ENCODE measurements around the gene ADAMTS5. TPM values are rescaled to one million over a fixed set of nuclear protein-coding genes. Genes with fewer than 3 reads are reported as not detected.

The ADAMTS5 gene
- total RNA-seq, 1 donor: under 0.01 TPM

GRCh38 chr21:26958788-26959187 lies 8.1 kb downstream of the ADAMTS5 start:
- Histone ChIP-seq H3K4me1 (ENCODE audit: insufficient read depth, low read length) (peaks cover 7% of the 10 kb centered on the region), H3K9me3 (ENCODE audit: low read depth, low read length) (no peaks in the 10 kb centered on the region), H3K4me3 (ENCODE audit: low read length) (no peak overlapping the region), H3K27me3 (ENCODE audit: insufficient read depth, low read length) (peaks cover 18% of the 10 kb centered on the region)

- Histone ChIP-seq H3K27me3 (ENCODE audit: insufficient read depth, low read length) (peaks cover 18% of the 10 kb centered on the region), H3K9me3 (ENCODE audit: low read depth, low read length) (no peaks in the 10 kb centered on the region), H3K4me3 (ENCODE audit: low read length) (no peak overlapping the region), H3K4me1 (ENCODE audit: insufficient read depth, low read length) (peaks cover 7% of the 10 kb centered on the region)
These were observed 10.1 kb downstream of the ADAMTS5 start for GRCh38 chr21:26956813-26957212.

- H3K4me1 ChIP-seq (ENCODE audit: insufficient read depth, low read length): peaks cover 12% of the 10 kb centered on the region
- H3K9me3 ChIP-seq (ENCODE audit: low read depth, low read length): no peaks in the 10 kb centered on the region
- peaks cover 18% of the 10 kb centered on the region for H3K27me3 ChIP-seq (ENCODE audit: insufficient read depth, low read length)
- H3K4me3 ChIP-seq (ENCODE audit: low read length): no peak overlapping the region
These were observed 10.7 kb downstream of the ADAMTS5 start for GRCh38 chr21:26956216-26956615.

GRCh38 chr21:26954662-26955121 lies 12.2 kb downstream of the ADAMTS5 start:
- H3K4me3 ChIP-seq (ENCODE audit: low read length): no peak overlapping the region
- H3K4me1 ChIP-seq (ENCODE audit: insufficient read depth, low read length): peaks cover 18% of the 10 kb centered on the region
- H3K27me3 ChIP-seq (ENCODE audit: insufficient read depth, low read length): peaks cover 18% of the 10 kb centered on the region
- no peaks in the 10 kb centered on the region for H3K9me3 ChIP-seq (ENCODE audit: low read depth, low read length)

- H3K27me3 ChIP-seq (ENCODE audit: insufficient read depth, low read length): peaks cover 18% of the 10 kb centered on the region
- no peak overlapping the region for H3K4me3 ChIP-seq (ENCODE audit: low read length)
- no peaks in the 10 kb centered on the region for H3K9me3 ChIP-seq (ENCODE audit: low read depth, low read length)
- peaks cover 25% of the 10 kb centered on the region for H3K4me1 ChIP-seq (ENCODE audit: insufficient read depth, low read length)
These were observed 14.4 kb downstream of the ADAMTS5 start for GRCh38 chr21:26952374-26953066.

- Histone ChIP-seq H3K4me1 (ENCODE audit: insufficient read depth, low read length) (peaks cover 45% of the 10 kb centered on the region), H3K9me3 (ENCODE audit: low read depth, low read length) (no peaks in the 10 kb centered on the region), H3K4me3 (ENCODE audit: low read length) (no peak overlapping the region), H3K27me3 (ENCODE audit: insufficient read depth, low read length) (peaks cover 3% of the 10 kb centered on the region)
These were observed 17.1 kb downstream of the ADAMTS5 start for GRCh38 chr21:26949830-26950229.

GRCh38 chr21:26948194-26948593 lies 18.7 kb downstream of the ADAMTS5 start:
- Histone ChIP-seq H3K27me3 (ENCODE audit: insufficient read depth, low read length) (no peaks in the 10 kb centered on the region), H3K4me1 (ENCODE audit: insufficient read depth, low read length) (peaks cover 59% of the 10 kb centered on the region), H3K4me3 (ENCODE audit: low read length) (no peak overlapping the region), H3K9me3 (ENCODE audit: low read depth, low read length) (no peaks in the 10 kb centered on the region)

GRCh38 chr21:26946744-26947446 lies 20.0 kb downstream of the ADAMTS5 start:
- no peak overlapping the region for H3K4me3 ChIP-seq (ENCODE audit: low read length)
- H3K27me3 ChIP-seq (ENCODE audit: insufficient read depth, low read length): no peaks in the 10 kb centered on the region
- H3K9me3 ChIP-seq (ENCODE audit: low read depth, low read length): no peaks in the 10 kb centered on the region
- H3K4me1 ChIP-seq (ENCODE audit: insufficient read depth, low read length): peaks cover 55% of the 10 kb centered on the region

- H3K9me3 ChIP-seq (ENCODE audit: low read depth, low read length): no peaks in the 10 kb centered on the region
- no peaks in the 10 kb centered on the region for H3K27me3 ChIP-seq (ENCODE audit: insufficient read depth, low read length)
- H3K4me3 ChIP-seq (ENCODE audit: low read length): no peak overlapping the region
- H3K4me1 ChIP-seq (ENCODE audit: insufficient read depth, low read length): peaks cover 49% of the 10 kb centered on the region
These were observed 20.8 kb downstream of the ADAMTS5 start for GRCh38 chr21:26945916-26946675.

- Histone ChIP-seq H3K9me3 (ENCODE audit: low read depth, low read length) (no peaks in the 10 kb centered on the region), H3K4me3 (ENCODE audit: low read length) (no peak overlapping the region), H3K4me1 (ENCODE audit: insufficient read depth, low read length) (peaks cover 44% of the 10 kb centered on the region), H3K27me3 (ENCODE audit: insufficient read depth, low read length) (no peaks in the 10 kb centered on the region)
These were observed 23.0 kb downstream of the ADAMTS5 start for GRCh38 chr21:26943921-26944320.

GRCh38 chr21:26941421-26941820 lies 25.5 kb downstream of the ADAMTS5 start:
- Histone ChIP-seq H3K9me3 (ENCODE audit: low read depth, low read length) (no peaks in the 10 kb centered on the region), H3K4me3 (ENCODE audit: low read length) (no peak overlapping the region), H3K4me1 (ENCODE audit: insufficient read depth, low read length) (peaks cover 26% of the 10 kb centered on the region), H3K27me3 (ENCODE audit: insufficient read depth, low read length) (no peaks in the 10 kb centered on the region)

GRCh38 chr21:26939601-26940111 lies 27.2 kb downstream of the ADAMTS5 start:
- Histone ChIP-seq H3K27me3 (ENCODE audit: insufficient read depth, low read length) (no peaks in the 10 kb centered on the region), H3K4me3 (ENCODE audit: low read length) (no peak overlapping the region), H3K4me1 (ENCODE audit: insufficient read depth, low read length) (peaks cover 15% of the 10 kb centered on the region), H3K9me3 (ENCODE audit: low read depth, low read length) (no peaks in the 10 kb centered on the region)

- H3K9me3 ChIP-seq (ENCODE audit: low read depth, low read length): no peaks in the 10 kb centered on the region
- no peaks in the 10 kb centered on the region for H3K4me1 ChIP-seq (ENCODE audit: insufficient read depth, low read length)
- H3K27me3 ChIP-seq (ENCODE audit: insufficient read depth, low read length): no peaks in the 10 kb centered on the region
- H3K4me3 ChIP-seq (ENCODE audit: low read length): no peak overlapping the region
These were observed 30.2 kb downstream of the ADAMTS5 start for GRCh38 chr21:26936641-26937040.

GRCh38 chr21:26935977-26936376 lies 30.9 kb downstream of the ADAMTS5 start:
- Histone ChIP-seq H3K4me1 (ENCODE audit: insufficient read depth, low read length) (no peaks in the 10 kb centered on the region), H3K4me3 (ENCODE audit: low read length) (no peak overlapping the region), H3K9me3 (ENCODE audit: low read depth, low read length) (no peaks in the 10 kb centered on the region), H3K27me3 (ENCODE audit: insufficient read depth, low read length) (no peaks in the 10 kb centered on the region)

- Histone ChIP-seq H3K4me3 (ENCODE audit: low read length) (no peak overlapping the region), H3K27me3 (ENCODE audit: insufficient read depth, low read length) (no peaks in the 10 kb centered on the region), H3K4me1 (ENCODE audit: insufficient read depth, low read length) (no peaks in the 10 kb centered on the region), H3K9me3 (ENCODE audit: low read depth, low read length) (no peaks in the 10 kb centered on the region)
These were observed 32.5 kb downstream of the ADAMTS5 start for GRCh38 chr21:26934383-26934782.

Data from mononuclear cell (primary cell).